Endothelial cell of umbilical vein (primary cell): ENCODE data around the gene CAMK2B. TPM values are rescaled to one million over a fixed set of nuclear protein-coding genes. Genes with fewer than 3 reads are reported as not detected.
"Not testable (repeated sequence)": the region's sequence is repeated elsewhere in the genome, so short reads cannot be mapped to it uniquely, and the experiment has no call there.

Source experiments
- BruUV-seq: library from RNA; stranded (reverse); fragments of 400-500 nt; replicated peaks from 2 replicates; lab custom pipeline; 2021; lab: Mats Ljungman, UMichigan
- CTCF ChIA-PET: fragments of 300-600, 350-600 bp; sonication (Branson Sonifier 250); formaldehyde crosslinking; loops from one replicate; lab custom pipeline; 2021; ENCODE audit warnings: antibody characterized with exemption, inconsistent platforms; lab: Charles Lee
- POLR2A ChIA-PET: fragments of 300-600, 350-600 bp; sonication (Branson Sonifier 250); formaldehyde crosslinking; loops from one replicate; lab custom pipeline; 2021; ENCODE audit warnings: antibody characterized with exemption, inconsistent platforms; lab: Charles Lee
- DNase-seq: peaks from one replicate; pipeline ENCODE4 v3.0.0-alpha.2; 2011; ENCODE audit warnings: low read depth, low spot score
- FAIRE-seq: peaks from 2 replicates; lab custom pipeline; 2011; peaks lifted over from hg19 to GRCh38; lab: Jason Lieb, UNC
- H2AFZ ChIP-seq: 2 replicates; pipeline ENCODE4 v1.6.0; 2012; ENCODE audit warnings: low read depth, low read length, control low read depth, inconsistent platforms
- H3K27ac ChIP-seq: 2 replicates; pipeline ENCODE4 v1.5.1; 2011; ENCODE audit warnings: low read depth, mild to moderate bottlenecking, control low read depth, low read length, moderate library complexity; ENCODE audit not compliant: insufficient read depth
- H3K27me3 ChIP-seq, 2 experiments: 2 replicates each; pipeline versions ENCODE4 v1.6.0 to v1.6.1; 2011; ENCODE audit warnings: low read length in 2 of 2, mixed read lengths in 1 of 2; ENCODE audit not compliant: control insufficient read depth in 2 of 2, insufficient read depth in 2 of 2
- H3K36me3 ChIP-seq, 2 experiments: 2 replicates in 1 of 2; 3 replicates in 1 of 2; pipeline ENCODE4 v1.5.1; 2011; ENCODE audit warnings: low read length in 2 of 2, mild to moderate bottlenecking in 1 of 2, moderate library complexity in 1 of 2; ENCODE audit not compliant: control insufficient read depth in 2 of 2, insufficient read depth in 2 of 2; ENCODE audit errors: extremely low read depth in 1 of 2
- H3K4me1 ChIP-seq: 3 replicates; pipeline ENCODE4 v1.5.1; 2011; ENCODE audit warnings: mild to moderate bottlenecking, low read length; ENCODE audit not compliant: control insufficient read depth, insufficient read depth; ENCODE audit errors: extremely low read depth
- H3K4me2 ChIP-seq: 2 replicates; pipeline ENCODE4 v1.6.1; 2011; ENCODE audit warnings: low read length, control low read depth, mixed read lengths; ENCODE audit not compliant: insufficient read depth
- H3K4me3 ChIP-seq, 3 experiments: fragments of 200-600 bp in 1 of 3; sonication (generic), shearing (Covaris generic) in 1 of 3; replicated peaks in 1 of 3; 2 replicates each; pipeline ENCODE4 v1.5.1; 2011 to 2016; ENCODE audit warnings: control low read depth in 3 of 3, low read length in 3 of 3, mild to moderate bottlenecking in 2 of 3, inconsistent platforms in 1 of 3, low read depth in 1 of 3, moderate library complexity in 1 of 3; ENCODE audit not compliant: insufficient read depth in 1 of 3
- H3K79me2 ChIP-seq: 2 replicates; pipeline ENCODE4 v1.6.0; 2012; ENCODE audit warnings: low read length, inconsistent platforms; ENCODE audit not compliant: control insufficient read depth, insufficient read depth
- H3K9ac ChIP-seq: replicated peaks from 2 replicates; pipeline ENCODE3; 2011; ENCODE audit warnings: low read length, control low read depth; ENCODE audit not compliant: insufficient read depth; ENCODE audit errors: extremely low read depth
- H3K9me1 ChIP-seq: replicated peaks from 3 replicates; pipeline ENCODE4 v1.6.0; 2011; ENCODE audit warnings: mild to moderate bottlenecking, low read length; ENCODE audit not compliant: control insufficient read depth, insufficient read depth; ENCODE audit errors: extremely low read depth
- H3K9me3 ChIP-seq: replicated peaks from 2 replicates; pipeline ENCODE4 v1.5.1; 2012; ENCODE audit warnings: low read length, inconsistent platforms; ENCODE audit not compliant: control insufficient read depth, insufficient read depth
- H4K20me1 ChIP-seq: replicated peaks from 2 replicates; pipeline ENCODE3; 2011; ENCODE audit warnings: mild to moderate bottlenecking, low read length; ENCODE audit not compliant: control insufficient read depth, insufficient read depth; ENCODE audit errors: extremely low read depth
- EZH2 ChIP-seq: IDR thresholded peaks from 2 replicates; pipeline ENCODE4 v1.6.1; 2012; ENCODE audit warnings: borderline replicate concordance, low read depth, mild to moderate bottlenecking, moderate library complexity, low read length, inconsistent platforms; ENCODE audit not compliant: severe bottlenecking
- FOS ChIP-seq: IDR thresholded peaks from 2 replicates; pipeline ENCODE4 v1.6.1; 2011; ENCODE audit warnings: mild to moderate bottlenecking, low read length, moderate library complexity, borderline replicate concordance; ENCODE audit not compliant: insufficient read depth
- GATA2 ChIP-seq: IDR thresholded peaks from 2 replicates; pipeline ENCODE4 v1.7.0; 2011; ENCODE audit warnings: low read depth, mild to moderate bottlenecking, moderate library complexity, mixed read lengths, low read length; ENCODE audit not compliant: insufficient read length, insufficient read depth
- JUN ChIP-seq: IDR thresholded peaks from 2 replicates; pipeline ENCODE4 v1.6.1; 2011; ENCODE audit warnings: borderline replicate concordance, low read depth; ENCODE audit not compliant: insufficient read length, insufficient read depth
- MYC ChIP-seq: IDR thresholded peaks from one replicate; pipeline ENCODE4 v1.6.1; 2011; ENCODE audit warnings: mild to moderate bottlenecking, low read depth, low read length
- POLR2A ChIP-seq: IDR thresholded peaks from 2 replicates; pipeline ENCODE4 v1.6.1; 2012; ENCODE audit warnings: low read depth, mild to moderate bottlenecking, control low read depth, low read length
- POLR2AphosphoS5 ChIP-seq: IDR thresholded peaks from 2 replicates; pipeline ENCODE4 v1.6.1; 2012; ENCODE audit warnings: low read depth, mild to moderate bottlenecking, control low read depth, low read length, moderate library complexity; ENCODE audit not compliant: insufficient read depth
- dilution Hi-C: fragments of 300-500 bp; cut with MboI; formaldehyde crosslinking; loops from one replicate; pipeline ENCODE4 v1.15.0; 2019; ENCODE audit warnings: low sequenced_read_pairs; ENCODE audit not compliant: extremely low pct_ligation_motif_present
- intact Hi-C: fragments of 100-400 bp; cut with micrococcal nuclease; formaldehyde crosslinking; loops from one replicate; pipeline ENCODE4 v1.10.0; 2022
- polyA plus RNA-seq, 4 experiments: library from polyadenylated mRNA; depleted of rRNA in 3 of 4; stranded (reverse) in 3 of 4; unstranded in 1 of 4; fragments of >200 nt; gene quantifications; 2 replicates each; pipeline versions ENCODE4 v1.2.1 to v1.2.3, GENCODE V29; 2011 to 2012; ENCODE audit warnings: missing spikeins in 1 of 4
- total RNA-seq: library from RNA; stranded (reverse); gene quantifications from 2 replicates; pipeline ENCODE4 v1.2.3, GENCODE V29; 2021
- TF ChIP-seq, protein P1 (sequence below): IDR thresholded peaks from 2 replicates; pipeline ENCODE4 v1.6.1; 2011; ENCODE audit not compliant: insufficient read depth, insufficient read length
- TF ChIP-seq, protein P2 (sequence below), 2 donors: IDR thresholded peaks; 1 replicate in 1 of 2; 2 replicates in 1 of 2; pipeline ENCODE4 v1.5.1; 2011; ENCODE audit warnings: low read length in 2 of 2, mild to moderate bottlenecking in 2 of 2, moderate library complexity in 2 of 2, control low read depth in 1 of 2, inconsistent platforms in 1 of 2, low read depth in 1 of 2; ENCODE audit not compliant: insufficient read depth in 1 of 2; ENCODE audit errors: extremely low read depth in 1 of 2

The CAMK2B gene
- total and polyA plus RNA-seq, 2 donors (not counting 3 experiments of a cell fraction or from before 2014, with no cell fraction given): 0.57 to 1.6 TPM

DNA sequence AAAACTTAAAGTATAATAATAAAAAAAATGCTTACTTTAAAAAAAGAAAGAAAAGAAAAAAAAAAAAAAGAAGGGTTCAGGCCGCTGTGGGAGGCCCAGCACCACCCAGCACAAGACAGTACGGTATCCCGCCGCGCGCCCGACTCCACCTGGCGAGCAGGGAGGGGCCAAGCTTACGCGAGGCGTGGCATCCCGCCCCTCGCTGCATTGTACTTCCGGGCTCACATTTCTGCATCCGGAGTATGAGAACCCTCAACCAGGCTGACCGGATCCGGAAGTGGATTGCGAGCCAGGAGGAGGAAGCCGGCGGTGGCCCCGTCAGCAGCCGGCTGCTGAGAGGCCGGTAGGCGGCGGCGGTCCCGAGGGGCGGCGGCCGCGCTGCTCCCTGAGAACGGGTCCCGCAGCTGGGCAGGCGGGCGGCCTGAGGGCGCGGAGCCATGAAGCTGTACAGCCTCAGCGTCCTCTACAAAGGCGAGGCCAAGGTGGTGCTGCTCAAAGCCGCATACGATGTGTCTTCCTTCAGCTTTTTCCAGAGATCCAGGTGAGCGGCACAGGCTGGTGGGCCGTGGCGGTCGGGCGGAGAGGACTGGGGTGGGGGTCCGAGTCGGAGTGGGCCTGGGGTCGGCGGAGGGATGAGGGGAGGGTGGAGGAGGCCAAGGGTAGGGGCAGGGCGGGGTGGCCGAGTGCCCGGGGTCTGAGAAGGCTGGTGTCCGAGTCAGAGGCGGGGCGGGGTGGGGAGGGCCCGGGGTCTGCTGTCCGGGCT is 124.5 kb downstream of the CAMK2B start, which contains the start of gene YKT6:
Gene YKT6 (plus strand): TSS at position 280 of the 763 bp plus-strand sequence. CDS start 158 bp downstream, at position 438.
- ChIA-PET CTCF (interaction anchor here (1.0 to 2.0 kb wide), 6 partner anchors 14 to 365 kb away, joined by 3 to 11 read pairs (median 4); no protein-coding TSS in a partner anchor), POLR2A (interaction anchor here (0.7 kb wide), 1 partner anchor 227 kb away, joined by 4 read pairs; no protein-coding TSS in a partner anchor)
- Histone ChIP-seq H3K9me3 (no peaks in the 10 kb centered on the region), H3K4me2 (peak within 1 kb of the TSS; percentile 83), H3K79me2 (peaks cover 44% of the 10 kb centered on the region), H3K9me1 (no peaks in the 10 kb centered on the region), H4K20me1 (peaks cover 3% of the 10 kb centered on the region), H3K9ac (peak within 1 kb of the TSS; percentile 88), H3K36me3 (peaks cover 8 to 12% of the 10 kb centered on the region in 2 experiments), H3K27me3 (peaks cover 3 to 10% of the 10 kb centered on the region in 2 experiments), H3K27ac (peak within 1 kb of the TSS; percentile 58), H2AFZ (peak within 1 kb of the TSS; percentile 92), H3K4me3 (peak within 1 kb of the TSS; percentile 93 to 100 (median 98)), H3K4me1 (peaks cover 11% of the 10 kb centered on the region)
- intact Hi-C loops (loop anchor here (1.0 kb wide), 2 partner anchors 129 to 157 kb away; partner anchors contain the start of gene DBNL), dilution Hi-C loops (no loop called here)
- no TSS peak for BruUV-seq
- TF ChIP-seq EZH2 (no peak), JUN (no peak), POLR2A (peak; percentile 94), POLR2AphosphoS5 (peak; percentile 95), MYC (peak; percentile 9), GATA2 (no peak), FOS (no peak)
- TF ChIP-seq, protein P1, sequence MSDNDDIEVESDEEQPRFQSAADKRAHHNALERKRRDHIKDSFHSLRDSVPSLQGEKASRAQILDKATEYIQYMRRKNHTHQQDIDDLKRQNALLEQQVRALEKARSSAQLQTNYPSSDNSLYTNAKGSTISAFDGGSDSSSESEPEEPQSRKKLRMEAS: no peak
- TF ChIP-seq, protein P2, sequence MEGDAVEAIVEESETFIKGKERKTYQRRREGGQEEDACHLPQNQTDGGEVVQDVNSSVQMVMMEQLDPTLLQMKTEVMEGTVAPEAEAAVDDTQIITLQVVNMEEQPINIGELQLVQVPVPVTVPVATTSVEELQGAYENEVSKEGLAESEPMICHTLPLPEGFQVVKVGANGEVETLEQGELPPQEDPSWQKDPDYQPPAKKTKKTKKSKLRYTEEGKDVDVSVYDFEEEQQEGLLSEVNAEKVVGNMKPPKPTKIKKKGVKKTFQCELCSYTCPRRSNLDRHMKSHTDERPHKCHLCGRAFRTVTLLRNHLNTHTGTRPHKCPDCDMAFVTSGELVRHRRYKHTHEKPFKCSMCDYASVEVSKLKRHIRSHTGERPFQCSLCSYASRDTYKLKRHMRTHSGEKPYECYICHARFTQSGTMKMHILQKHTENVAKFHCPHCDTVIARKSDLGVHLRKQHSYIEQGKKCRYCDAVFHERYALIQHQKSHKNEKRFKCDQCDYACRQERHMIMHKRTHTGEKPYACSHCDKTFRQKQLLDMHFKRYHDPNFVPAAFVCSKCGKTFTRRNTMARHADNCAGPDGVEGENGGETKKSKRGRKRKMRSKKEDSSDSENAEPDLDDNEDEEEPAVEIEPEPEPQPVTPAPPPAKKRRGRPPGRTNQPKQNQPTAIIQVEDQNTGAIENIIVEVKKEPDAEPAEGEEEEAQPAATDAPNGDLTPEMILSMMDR (IDR thresholded peaks at IDR 0.05; ENCODE audit: extremely low read depth in 1 of 2, insufficient read depth in 1 of 2, low read depth in 1 of 2, low read length in 2 of 2): peak; percentile 45 to 67
- FAIRE-seq (peak; percentile 98), DNase-seq (peak; percentile 94)

DNA sequence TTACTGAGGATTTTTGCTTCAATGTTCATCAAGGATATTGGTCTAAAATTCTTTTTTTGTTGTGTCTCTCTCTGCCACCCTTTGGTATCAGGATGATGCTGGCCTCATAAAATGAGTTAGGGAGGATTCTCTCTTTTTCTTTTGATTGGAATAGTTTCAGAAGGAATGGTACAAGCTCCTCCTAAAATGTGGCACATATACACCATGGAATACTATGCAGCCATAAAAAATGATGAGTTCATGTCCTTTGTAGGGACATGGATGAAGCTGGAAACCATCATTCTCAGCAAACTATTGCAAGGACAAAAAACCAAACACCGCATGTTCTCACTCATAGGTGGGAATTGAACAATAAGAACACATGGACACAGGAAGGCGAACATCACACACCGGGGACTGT is 125.2 kb downstream of the CAMK2B start:
- POLR2A ChIA-PET, H4K20me1 ChIP-seq, DNase-seq, H3K4me2 ChIP-seq, FAIRE-seq, H3K9me3 ChIP-seq, dilution Hi-C loops, H2AFZ ChIP-seq, H3K9me1 ChIP-seq, H3K4me3 ChIP-seq, H3K27ac ChIP-seq, H3K36me3 ChIP-seq, BruUV-seq, H3K9ac ChIP-seq: not testable (repeated sequence)
- CTCF ChIA-PET: interaction anchor here (1.0 to 2.0 kb wide), 6 partner anchors 14 to 365 kb away, joined by 3 to 11 read pairs (median 4); no protein-coding TSS in a partner anchor
- Histone ChIP-seq H3K79me2 (peaks cover 40% of the 10 kb centered on the region), H3K4me1 (peaks cover 11% of the 10 kb centered on the region), H3K27me3 (peaks cover 3 to 10% of the 10 kb centered on the region in 2 experiments)
- intact Hi-C loops: loop anchor here (1.0 kb wide), 1 partner anchor 156 kb away; the partner anchor contains the start of gene DBNL
